Neural cell (in vitro differentiated cells): ENCODE measurements around the gene SNPH.

Experiments
- EZH2 ChIP-seq: fragments of 200-600, 300-800 bp; shearing (Covaris generic), sonication (generic); IDR thresholded peaks from 2 replicates; pipeline ENCODE4 v1.6.1; 2014; ENCODE audit warnings: antibody characterized with exemption, low read length, borderline replicate concordance, mild to moderate bottlenecking; ENCODE audit not compliant: insufficient read depth, poor library complexity, severe bottlenecking
- TF ChIP-seq, protein P1 (sequence below): fragments of 450-650 bp; IDR thresholded peaks from 2 replicates; pipeline ENCODE4 v1.5.1; 2014; ENCODE audit warnings: antibody characterized with exemption, mild to moderate bottlenecking, moderate library complexity; ENCODE audit not compliant: poor library complexity, severe bottlenecking

DNA sequence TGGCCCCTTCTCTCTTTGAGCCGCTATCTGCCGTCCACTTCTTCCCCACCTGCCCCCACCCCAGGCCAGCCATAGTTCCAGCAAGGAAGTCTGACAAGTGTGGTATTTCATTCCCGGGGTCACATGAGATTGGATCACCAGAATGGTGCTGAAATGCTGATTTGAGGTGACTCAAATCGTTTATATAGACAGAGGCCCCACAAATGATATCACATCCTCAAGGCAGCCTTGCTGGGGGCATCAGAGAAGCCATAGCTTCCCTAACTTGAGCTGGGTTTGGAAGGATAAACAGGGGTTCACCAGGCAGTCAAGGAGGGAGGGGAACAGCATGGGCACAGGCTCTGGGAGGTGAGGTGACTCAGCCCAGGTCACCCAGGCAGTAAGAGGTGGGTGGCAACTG, 53.0 kb downstream of the SNPH start:
- TF ChIP-seq, protein P1, sequence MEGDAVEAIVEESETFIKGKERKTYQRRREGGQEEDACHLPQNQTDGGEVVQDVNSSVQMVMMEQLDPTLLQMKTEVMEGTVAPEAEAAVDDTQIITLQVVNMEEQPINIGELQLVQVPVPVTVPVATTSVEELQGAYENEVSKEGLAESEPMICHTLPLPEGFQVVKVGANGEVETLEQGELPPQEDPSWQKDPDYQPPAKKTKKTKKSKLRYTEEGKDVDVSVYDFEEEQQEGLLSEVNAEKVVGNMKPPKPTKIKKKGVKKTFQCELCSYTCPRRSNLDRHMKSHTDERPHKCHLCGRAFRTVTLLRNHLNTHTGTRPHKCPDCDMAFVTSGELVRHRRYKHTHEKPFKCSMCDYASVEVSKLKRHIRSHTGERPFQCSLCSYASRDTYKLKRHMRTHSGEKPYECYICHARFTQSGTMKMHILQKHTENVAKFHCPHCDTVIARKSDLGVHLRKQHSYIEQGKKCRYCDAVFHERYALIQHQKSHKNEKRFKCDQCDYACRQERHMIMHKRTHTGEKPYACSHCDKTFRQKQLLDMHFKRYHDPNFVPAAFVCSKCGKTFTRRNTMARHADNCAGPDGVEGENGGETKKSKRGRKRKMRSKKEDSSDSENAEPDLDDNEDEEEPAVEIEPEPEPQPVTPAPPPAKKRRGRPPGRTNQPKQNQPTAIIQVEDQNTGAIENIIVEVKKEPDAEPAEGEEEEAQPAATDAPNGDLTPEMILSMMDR = no peak
- TF ChIP-seq EZH2 = no peak
